Measurements from ENCODE around the gene KIF22. TPM values are rescaled to one million over a fixed set of nuclear protein-coding genes. Genes with fewer than 3 reads are reported as not detected.
"Not testable (repeated sequence)": the region's sequence is repeated elsewhere in the genome, so short reads cannot be mapped to it uniquely, and the experiment has no call there.

The KIF22 gene
- total RNA-seq, 1 donor, result 8.3 TPM

GRCh38 chr16:29757950-29758466 lies 32.5 kb upstream of the KIF22 start:
- Histone ChIP-seq H3K9me3 (ENCODE audit: low read depth, low read length) (no peaks in the 10 kb centered on the region), H3K36me3 (ENCODE audit: insufficient read depth, low read length) (no peaks in the 10 kb centered on the region), H3K79me2 (ENCODE audit: insufficient read depth, low read length) (no peaks in the 10 kb centered on the region), H4K20me1 (ENCODE audit: insufficient read depth, low read length) (no peaks in the 10 kb centered on the region), H3K4me2 (ENCODE audit: insufficient read depth, low read length) (no peak overlapping the region), H3K27ac (ENCODE audit: low read depth, low read length) (no peak overlapping the region), H3K4me3 (ENCODE audit: insufficient read depth, low read length) (no peak overlapping the region), H3K4me1 (ENCODE audit: insufficient read depth, low read length) (peaks cover 4% of the 10 kb centered on the region), H3K27me3 (ENCODE audit: insufficient read depth, low read length) (no peaks in the 10 kb centered on the region), H2AFZ (ENCODE audit: low read length) (peak overlapping the region; percentile 76)
- DNase-seq (ENCODE audit: insufficient read length, low spot score, missing footprints), result peak; percentile 77
- TF ChIP-seq, protein P1, sequence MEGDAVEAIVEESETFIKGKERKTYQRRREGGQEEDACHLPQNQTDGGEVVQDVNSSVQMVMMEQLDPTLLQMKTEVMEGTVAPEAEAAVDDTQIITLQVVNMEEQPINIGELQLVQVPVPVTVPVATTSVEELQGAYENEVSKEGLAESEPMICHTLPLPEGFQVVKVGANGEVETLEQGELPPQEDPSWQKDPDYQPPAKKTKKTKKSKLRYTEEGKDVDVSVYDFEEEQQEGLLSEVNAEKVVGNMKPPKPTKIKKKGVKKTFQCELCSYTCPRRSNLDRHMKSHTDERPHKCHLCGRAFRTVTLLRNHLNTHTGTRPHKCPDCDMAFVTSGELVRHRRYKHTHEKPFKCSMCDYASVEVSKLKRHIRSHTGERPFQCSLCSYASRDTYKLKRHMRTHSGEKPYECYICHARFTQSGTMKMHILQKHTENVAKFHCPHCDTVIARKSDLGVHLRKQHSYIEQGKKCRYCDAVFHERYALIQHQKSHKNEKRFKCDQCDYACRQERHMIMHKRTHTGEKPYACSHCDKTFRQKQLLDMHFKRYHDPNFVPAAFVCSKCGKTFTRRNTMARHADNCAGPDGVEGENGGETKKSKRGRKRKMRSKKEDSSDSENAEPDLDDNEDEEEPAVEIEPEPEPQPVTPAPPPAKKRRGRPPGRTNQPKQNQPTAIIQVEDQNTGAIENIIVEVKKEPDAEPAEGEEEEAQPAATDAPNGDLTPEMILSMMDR (IDR thresholded peaks at IDR 0.05; ENCODE audit: extremely low read depth, low read depth, low read length), result no peak

DNA sequence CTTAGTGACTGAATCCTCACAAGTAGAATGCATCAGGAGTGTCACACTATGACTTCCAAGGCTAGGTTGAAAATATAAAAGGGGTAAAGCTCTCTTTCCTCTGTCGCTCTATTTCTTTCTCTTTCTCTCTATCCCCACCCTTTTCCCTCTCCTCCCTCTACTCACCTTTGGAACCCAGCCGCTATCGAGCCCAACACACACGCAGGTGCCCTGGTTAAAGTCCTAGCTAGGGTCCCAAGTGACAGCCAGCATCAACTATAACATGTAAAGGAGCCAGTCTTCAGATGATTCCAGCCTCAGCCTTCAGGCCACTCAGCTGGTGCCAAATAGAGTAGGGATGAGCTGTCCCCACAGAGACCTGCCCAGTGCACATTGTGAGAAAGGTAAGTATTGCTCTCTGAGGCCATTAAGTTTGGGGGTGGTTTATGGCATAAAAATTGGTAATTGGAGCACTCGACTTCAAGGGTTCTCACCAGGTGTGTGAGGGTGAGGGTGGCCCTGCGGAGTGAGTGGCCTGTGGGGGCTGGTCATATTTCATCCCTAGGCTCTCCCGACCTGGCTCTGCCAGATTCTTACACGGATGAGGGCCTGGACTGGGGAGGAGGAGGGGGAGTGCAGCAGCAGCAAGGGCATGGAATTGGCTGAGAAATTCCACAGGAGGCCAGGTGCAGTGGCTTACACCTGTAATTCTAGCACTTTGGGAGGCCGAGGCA lies 29.8 kb upstream of the KIF22 start:
- Histone ChIP-seq H3K27me3 (ENCODE audit: insufficient read depth, low read length) (no peaks in the 10 kb centered on the region), H3K27ac (ENCODE audit: low read depth, low read length) (no peak overlapping the region), H3K9me3 (ENCODE audit: low read depth, low read length) (no peaks in the 10 kb centered on the region), H4K20me1 (ENCODE audit: insufficient read depth, low read length) (no peaks in the 10 kb centered on the region), H3K79me2 (ENCODE audit: insufficient read depth, low read length) (no peaks in the 10 kb centered on the region), H2AFZ (ENCODE audit: low read length) (no peak overlapping the region), H3K4me2 (ENCODE audit: insufficient read depth, low read length) (no peak overlapping the region), H3K4me1 (ENCODE audit: insufficient read depth, low read length) (peaks cover 4% of the 10 kb centered on the region), H3K36me3 (ENCODE audit: insufficient read depth, low read length) (no peaks in the 10 kb centered on the region), H3K4me3 (ENCODE audit: insufficient read depth, low read length) (no peak overlapping the region)
- TF ChIP-seq, protein P1 (IDR thresholded peaks at IDR 0.05; ENCODE audit: extremely low read depth, low read depth, low read length), result no peak
- peak; percentile 19 for DNase-seq (ENCODE audit: insufficient read length, low spot score, missing footprints)

DNA sequence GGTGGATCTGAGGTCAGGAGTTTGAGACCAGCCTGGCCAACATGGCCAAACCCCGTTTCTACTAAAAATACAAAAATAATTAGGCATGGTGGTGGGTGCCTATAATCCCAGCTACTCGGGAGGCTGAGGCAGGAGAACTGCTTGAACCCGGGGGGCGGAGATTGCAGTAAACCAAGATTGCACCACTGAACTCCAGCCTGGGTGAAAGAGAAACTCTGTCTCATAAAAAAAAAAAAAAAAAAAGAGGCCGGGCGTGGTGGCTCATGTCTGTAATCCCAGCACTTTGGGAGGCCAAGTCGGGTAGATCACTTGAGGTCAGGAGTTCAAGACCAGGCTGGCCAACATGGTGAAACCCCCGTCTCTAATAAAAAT lies 29.3 kb upstream of the KIF22 start:
- H4K20me1 ChIP-seq (ENCODE audit: insufficient read depth, low read length); H3K4me1 ChIP-seq (ENCODE audit: insufficient read depth, low read length); DNase-seq (ENCODE audit: insufficient read length, low spot score, missing footprints): not testable (repeated sequence)

GRCh38 chr16:29761882-29762281 lies 28.7 kb upstream of the KIF22 start:
- H3K4me3 ChIP-seq (ENCODE audit: insufficient read depth, low read length), result no peak overlapping the region
- no peaks in the 10 kb centered on the region for H3K79me2 ChIP-seq (ENCODE audit: insufficient read depth, low read length)
- H2AFZ ChIP-seq (ENCODE audit: low read length), result no peak overlapping the region
- H3K27me3 ChIP-seq (ENCODE audit: insufficient read depth, low read length), result no peaks in the 10 kb centered on the region
- H3K4me1 ChIP-seq (ENCODE audit: insufficient read depth, low read length), result peaks cover 4% of the 10 kb centered on the region
- TF ChIP-seq, protein P1 (IDR thresholded peaks at IDR 0.05; ENCODE audit: extremely low read depth, low read depth, low read length), result no peak
- no peak overlapping the region for H3K27ac ChIP-seq (ENCODE audit: low read depth, low read length)
- no peaks in the 10 kb centered on the region for H4K20me1 ChIP-seq (ENCODE audit: insufficient read depth, low read length)
- no peaks in the 10 kb centered on the region for H3K9me3 ChIP-seq (ENCODE audit: low read depth, low read length)
- H3K4me2 ChIP-seq (ENCODE audit: insufficient read depth, low read length), result no peak overlapping the region
- peak; percentile 13 for DNase-seq (ENCODE audit: insufficient read length, low spot score, missing footprints)
- H3K36me3 ChIP-seq (ENCODE audit: insufficient read depth, low read length), result no peaks in the 10 kb centered on the region

More for the DNA sequence above, 29.3 kb upstream of the KIF22 start:
- H3K4me2 ChIP-seq (ENCODE audit: insufficient read depth, low read length); H3K27ac ChIP-seq (ENCODE audit: low read depth, low read length); H3K27me3 ChIP-seq (ENCODE audit: insufficient read depth, low read length); H2AFZ ChIP-seq (ENCODE audit: low read length); H3K4me3 ChIP-seq (ENCODE audit: insufficient read depth, low read length); H3K36me3 ChIP-seq (ENCODE audit: insufficient read depth, low read length); H3K9me3 ChIP-seq (ENCODE audit: low read depth, low read length); H3K79me2 ChIP-seq (ENCODE audit: insufficient read depth, low read length): not testable (repeated sequence)
